ENCODE results near the gene TENM4. TPM values are rescaled to one million over a fixed set of nuclear protein-coding genes. Genes with fewer than 3 reads are reported as not detected.
A peak's percentile ranks its signal among the peaks of the same experiment; 100 is the strongest.

TENM4 gene
- total RNA-seq, 1 donor from 2014 or later: 50.7 TPM

DNA sequence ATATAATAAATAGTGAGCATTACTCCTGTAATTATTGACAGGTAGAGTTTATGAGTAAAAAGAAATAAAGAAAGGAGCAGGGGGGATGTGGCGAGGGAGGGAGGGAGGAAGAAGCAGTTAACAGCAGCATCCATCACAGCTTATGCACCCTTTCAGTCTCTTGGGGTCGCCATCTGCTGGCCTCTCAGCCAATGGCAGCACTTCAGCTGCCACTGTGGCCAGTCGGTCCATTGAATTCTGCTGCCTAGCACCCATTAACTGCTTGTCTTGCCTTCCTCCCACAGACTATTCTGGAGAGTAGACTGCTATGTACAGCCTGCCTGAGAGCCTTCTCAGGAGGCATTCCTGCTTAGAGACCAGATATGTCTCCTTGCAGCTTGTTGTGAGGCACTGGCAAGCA is 388.3 kb downstream of the TENM4 start:
- Mint-ChIP-seq H3K27me3 (ENCODE audit: unreplicated experiment) (peaks cover 3% of the 10 kb centered on the region), H3K4me1 (ENCODE audit: low read depth, unreplicated experiment) (peaks cover 40% of the 10 kb centered on the region), H3K4me3 (ENCODE audit: unreplicated experiment) (peak overlapping the region; percentile 60), H3K9me3 (ENCODE audit: unreplicated experiment) (peaks cover 9% of the 10 kb centered on the region), H3K27ac (ENCODE audit: unreplicated experiment) (peak overlapping the region; percentile 69), H3K36me3 (ENCODE audit: unreplicated experiment) (no peaks in the 10 kb centered on the region)
- TF ChIP-seq, protein P1, sequence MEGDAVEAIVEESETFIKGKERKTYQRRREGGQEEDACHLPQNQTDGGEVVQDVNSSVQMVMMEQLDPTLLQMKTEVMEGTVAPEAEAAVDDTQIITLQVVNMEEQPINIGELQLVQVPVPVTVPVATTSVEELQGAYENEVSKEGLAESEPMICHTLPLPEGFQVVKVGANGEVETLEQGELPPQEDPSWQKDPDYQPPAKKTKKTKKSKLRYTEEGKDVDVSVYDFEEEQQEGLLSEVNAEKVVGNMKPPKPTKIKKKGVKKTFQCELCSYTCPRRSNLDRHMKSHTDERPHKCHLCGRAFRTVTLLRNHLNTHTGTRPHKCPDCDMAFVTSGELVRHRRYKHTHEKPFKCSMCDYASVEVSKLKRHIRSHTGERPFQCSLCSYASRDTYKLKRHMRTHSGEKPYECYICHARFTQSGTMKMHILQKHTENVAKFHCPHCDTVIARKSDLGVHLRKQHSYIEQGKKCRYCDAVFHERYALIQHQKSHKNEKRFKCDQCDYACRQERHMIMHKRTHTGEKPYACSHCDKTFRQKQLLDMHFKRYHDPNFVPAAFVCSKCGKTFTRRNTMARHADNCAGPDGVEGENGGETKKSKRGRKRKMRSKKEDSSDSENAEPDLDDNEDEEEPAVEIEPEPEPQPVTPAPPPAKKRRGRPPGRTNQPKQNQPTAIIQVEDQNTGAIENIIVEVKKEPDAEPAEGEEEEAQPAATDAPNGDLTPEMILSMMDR (IDR thresholded peaks at IDR 0.05; ENCODE audit: partially characterized antibody, unreplicated experiment): no peak
- DNase-seq: peak; percentile 73

DNA sequence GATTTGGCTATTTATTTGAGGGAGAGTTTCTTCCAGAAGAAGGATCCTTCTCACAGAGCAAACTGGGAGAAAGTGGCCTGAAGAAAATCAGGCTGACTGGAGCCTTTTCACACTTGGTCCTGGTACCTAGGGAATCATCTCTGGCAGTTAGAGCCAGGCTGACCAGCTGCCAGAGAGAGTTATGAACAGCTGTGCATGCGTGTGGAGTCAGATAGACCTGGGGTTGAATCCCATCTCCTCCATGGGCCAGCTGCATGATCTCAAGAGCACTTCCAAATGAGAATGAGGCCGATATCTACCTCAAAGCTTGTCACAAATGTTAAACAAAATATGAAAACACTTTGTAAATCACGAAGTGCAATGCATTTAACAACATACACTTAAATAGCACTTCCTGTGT is 390.0 kb downstream of the TENM4 start:
- peak overlapping the region; percentile 67 for H3K4me3 Mint-ChIP-seq (ENCODE audit: unreplicated experiment)
- H3K27me3 Mint-ChIP-seq (ENCODE audit: unreplicated experiment): peaks cover 8% of the 10 kb centered on the region
- H3K4me1 Mint-ChIP-seq (ENCODE audit: low read depth, unreplicated experiment): peaks cover 50% of the 10 kb centered on the region
- H3K27ac Mint-ChIP-seq (ENCODE audit: unreplicated experiment): peak overlapping the region; percentile 72
- peak; percentile 37 for DNase-seq
- H3K36me3 Mint-ChIP-seq (ENCODE audit: unreplicated experiment): no peaks in the 10 kb centered on the region
- H3K9me3 Mint-ChIP-seq (ENCODE audit: unreplicated experiment): peaks cover 12% of the 10 kb centered on the region
- TF ChIP-seq, protein P1 (IDR thresholded peaks at IDR 0.05; ENCODE audit: partially characterized antibody, unreplicated experiment): no peak

DNA sequence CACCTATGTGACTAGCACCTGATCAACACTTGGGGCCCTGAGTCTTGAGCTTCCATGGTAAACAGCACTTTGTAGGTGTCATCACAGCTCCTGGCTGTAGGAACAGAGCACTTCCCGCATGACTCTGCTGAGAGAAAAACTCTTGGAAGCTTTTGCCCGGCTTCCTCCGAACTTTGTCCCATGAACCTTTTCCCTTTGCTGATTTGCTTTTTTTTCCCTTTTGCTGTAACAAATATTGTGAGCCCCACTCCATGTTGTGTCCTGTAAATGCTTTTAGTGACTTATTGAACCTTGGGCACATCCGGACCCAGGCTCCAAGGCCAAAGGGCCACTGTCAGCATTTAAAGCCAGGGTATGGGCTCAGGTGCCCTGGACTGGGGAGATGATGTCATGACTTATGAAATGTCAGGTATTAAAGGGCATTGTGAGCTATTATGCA is 391.1 kb downstream of the TENM4 start:
- H3K36me3 Mint-ChIP-seq (ENCODE audit: unreplicated experiment): no peaks in the 10 kb centered on the region
- TF ChIP-seq, protein P1 (IDR thresholded peaks at IDR 0.05; ENCODE audit: partially characterized antibody, unreplicated experiment): no peak
- no peak overlapping the region for H3K27ac Mint-ChIP-seq (ENCODE audit: unreplicated experiment)
- H3K27me3 Mint-ChIP-seq (ENCODE audit: unreplicated experiment): peaks cover 10% of the 10 kb centered on the region
- peaks cover 57% of the 10 kb centered on the region for H3K4me1 Mint-ChIP-seq (ENCODE audit: low read depth, unreplicated experiment)
- H3K4me3 Mint-ChIP-seq (ENCODE audit: unreplicated experiment): no peak overlapping the region
- peaks cover 15% of the 10 kb centered on the region for H3K9me3 Mint-ChIP-seq (ENCODE audit: unreplicated experiment)
- no peak for DNase-seq

DNA sequence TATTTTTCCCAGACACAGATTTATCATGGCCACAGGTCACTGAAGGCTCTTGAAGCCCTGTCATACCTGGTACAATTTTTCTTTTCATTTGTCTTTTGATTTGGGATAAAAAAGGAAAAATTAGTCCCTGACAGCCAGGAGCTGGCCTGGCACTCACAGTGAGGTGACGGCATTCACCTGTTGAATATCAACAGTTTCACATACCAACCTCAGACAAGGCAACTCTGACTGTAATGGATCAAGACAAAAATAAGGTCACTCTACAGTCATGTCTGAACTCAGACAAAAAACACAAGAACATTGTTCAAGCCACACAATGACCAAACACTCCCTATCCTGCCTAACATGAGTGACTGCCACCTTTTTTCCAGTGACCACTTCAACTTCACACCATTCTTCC is 392.9 kb downstream of the TENM4 start:
- TF ChIP-seq, protein P1 (IDR thresholded peaks at IDR 0.05; ENCODE audit: partially characterized antibody, unreplicated experiment): no peak
- DNase-seq: no peak
- no peaks in the 10 kb centered on the region for H3K36me3 Mint-ChIP-seq (ENCODE audit: unreplicated experiment)
- peaks cover 18% of the 10 kb centered on the region for H3K9me3 Mint-ChIP-seq (ENCODE audit: unreplicated experiment)
- H3K27ac Mint-ChIP-seq (ENCODE audit: unreplicated experiment): no peak overlapping the region
- no peak overlapping the region for H3K4me3 Mint-ChIP-seq (ENCODE audit: unreplicated experiment)
- peaks cover 10% of the 10 kb centered on the region for H3K27me3 Mint-ChIP-seq (ENCODE audit: unreplicated experiment)
- peaks cover 54% of the 10 kb centered on the region for H3K4me1 Mint-ChIP-seq (ENCODE audit: low read depth, unreplicated experiment)

DNA sequence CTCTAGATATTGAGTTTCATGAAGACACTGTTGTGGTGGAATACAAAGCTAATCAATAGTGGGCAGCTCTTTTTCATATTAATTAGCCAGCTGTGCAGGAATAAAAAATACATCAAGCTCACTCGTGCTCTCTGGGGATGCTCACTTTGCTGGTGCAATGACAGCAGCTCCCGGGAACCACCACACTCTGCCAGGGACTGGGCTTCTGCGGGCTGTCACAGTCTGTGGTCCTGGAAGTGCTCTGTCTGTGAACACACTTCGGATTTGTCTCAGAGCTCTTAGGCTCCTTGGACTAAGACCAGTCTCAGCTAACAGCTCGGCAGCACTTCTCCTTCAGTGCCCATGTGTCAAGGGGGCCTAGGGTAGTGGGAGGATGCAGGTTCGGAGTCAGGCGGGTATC is 393.5 kb downstream of the TENM4 start:
- H3K9me3 Mint-ChIP-seq (ENCODE audit: unreplicated experiment): peaks cover 17% of the 10 kb centered on the region
- peaks cover 4% of the 10 kb centered on the region for H3K36me3 Mint-ChIP-seq (ENCODE audit: unreplicated experiment)
- no peak overlapping the region for H3K4me3 Mint-ChIP-seq (ENCODE audit: unreplicated experiment)
- peak; percentile 42 for DNase-seq
- H3K27me3 Mint-ChIP-seq (ENCODE audit: unreplicated experiment): peaks cover 11% of the 10 kb centered on the region
- H3K27ac Mint-ChIP-seq (ENCODE audit: unreplicated experiment): peak overlapping the region; percentile 20
- TF ChIP-seq, protein P1 (IDR thresholded peaks at IDR 0.05; ENCODE audit: partially characterized antibody, unreplicated experiment): no peak
- peaks cover 48% of the 10 kb centered on the region for H3K4me1 Mint-ChIP-seq (ENCODE audit: low read depth, unreplicated experiment)
